ENCODE measurements around the gene PLCB1.

- TF ChIP-seq CTCF (conservative IDR thresholded peaks at IDR 0.05; ENCODE audit: low read length): no peak
- no peak for TF ChIP-seq EZH2phosphoT487 (IDR thresholded peaks at IDR 0.05; ENCODE audit: borderline replicate concordance)
These were observed 315.4 kb downstream of the PLCB1 start for GRCh38 chr20:8447262-8448120.
